Left hindlimb (tissue), 1 donor: Measurements from ENCODE around the gene TRMT112.
"Not testable (repeated sequence)": the region's sequence is repeated elsewhere in the genome, so short reads cannot be mapped to it uniquely, and the experiment has no call there.

Experiments used
- DNase-seq: peaks from one replicate; pipeline ENCODE4 v3.0.0-alpha.2; 2018

TRMT112 gene

GRCh38 chr11:64327993-64328392 lies 10.6 kb upstream of the TRMT112 start:
- DNase-seq = no peak

- no peak for DNase-seq
Measured at GRCh38 chr11:64327375-64327774, 10.0 kb upstream of the TRMT112 start.

- no peak for DNase-seq
Measured at GRCh38 chr11:64324692-64325469, 7.5 kb upstream of the TRMT112 start.

GRCh38 chr11:64323984-64324383 lies 6.6 kb upstream of the TRMT112 start:
- not testable (repeated sequence) for DNase-seq

- no peak for DNase-seq
Measured at GRCh38 chr11:64323373-64323772, 6.0 kb upstream of the TRMT112 start.

GRCh38 chr11:64322925-64323260 lies 5.5 kb upstream of the TRMT112 start:
- no peak for DNase-seq

GRCh38 chr11:64321533-64321932 lies 4.2 kb upstream of the TRMT112 start:
- DNase-seq = no peak

GRCh38 chr11:64321026-64321425 lies 3.7 kb upstream of the TRMT112 start:
- no peak for DNase-seq

- DNase-seq = no peak
Measured at GRCh38 chr11:64320556-64320955, 3.2 kb upstream of the TRMT112 start.

GRCh38 chr11:64318766-64319761 lies 1.7 kb upstream of the TRMT112 start:
- no peak for DNase-seq

GRCh38 chr11:64317961-64318765 lies 804 bp upstream of the TRMT112 start, which contains the start of gene PRDX5:
TSS of gene PRDX5 (plus strand) at chr11:64318121. CDS start at chr11:64318216, 95 bp downstream.
- peak; percentile 98 for DNase-seq

- no peak for DNase-seq
Measured at GRCh38 chr11:64316672-64317324, 561 bp downstream of the TRMT112 start.

- DNase-seq = not testable (repeated sequence)
Measured at GRCh38 chr11:64315667-64316526, 1.5 kb downstream of the TRMT112 start.

- no peak for DNase-seq
Measured at GRCh38 chr11:64314805-64315561, 2.4 kb downstream of the TRMT112 start.

GRCh38 chr11:64314146-64314804 lies 3.1 kb downstream of the TRMT112 start:
- no peak for DNase-seq

GRCh38 chr11:64313491-64314145 lies 3.7 kb downstream of the TRMT112 start:
- no peak for DNase-seq

GRCh38 chr11:64312947-64313346 lies 4.4 kb downstream of the TRMT112 start:
- DNase-seq = no peak

GRCh38 chr11:64307795-64308194 lies 9.6 kb downstream of the TRMT112 start:
- not testable (repeated sequence) for DNase-seq

- DNase-seq = no peak
Measured at GRCh38 chr11:64306876-64307622, 10.3 kb downstream of the TRMT112 start.
